GM21367 (cell line): ENCODE measurements around the gene WDR75.

ENCODE experiments used
- ATAC-seq: cut with Tn5 transposase; IDR thresholded peaks from one replicate; pipeline ENCODE4 v1.9.1; 2021; ENCODE audit not compliant: unreplicated experiment

WDR75 gene

GRCh38 chr2:189492451-189492850, 51.2 kb downstream of the WDR75 start:
- ATAC-seq, result no peak

- ATAC-seq, result no peak
These were observed 56.9 kb downstream of the WDR75 start for GRCh38 chr2:189498205-189498604.

- no peak for ATAC-seq
These were observed 57.9 kb downstream of the WDR75 start for GRCh38 chr2:189499137-189499536.

DNA sequence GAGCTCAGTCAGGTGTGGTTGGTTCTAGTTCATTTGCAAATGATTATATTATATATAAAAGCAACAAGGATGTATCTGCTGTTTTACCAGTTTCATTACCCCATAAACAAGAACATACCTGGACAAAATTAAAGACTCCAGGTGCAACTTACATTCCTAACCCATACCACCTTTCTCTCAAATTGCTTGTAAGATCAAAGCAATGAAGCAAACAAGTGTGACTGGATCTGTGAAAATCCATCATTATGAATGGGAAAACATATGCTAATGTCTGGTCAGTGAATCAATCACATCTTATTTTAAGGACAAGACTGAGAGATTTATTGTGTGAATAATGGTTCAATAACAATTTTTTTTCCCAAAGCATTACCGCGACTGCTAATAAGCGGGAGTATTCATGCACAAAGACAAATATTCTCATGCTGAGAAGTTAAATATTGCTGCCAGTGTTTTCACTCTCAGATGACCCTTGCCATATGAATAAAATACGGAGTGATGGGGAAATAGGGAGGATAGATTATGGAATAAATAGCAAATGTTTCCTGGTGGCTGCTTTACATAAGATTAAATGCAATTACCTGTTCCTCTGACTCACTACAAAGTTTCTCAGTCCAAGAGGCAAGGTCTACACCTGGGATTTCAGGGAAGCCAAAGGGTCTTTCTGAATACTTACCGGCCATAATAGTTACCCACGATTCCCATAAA, 59.3 kb downstream of the WDR75 start:
- ATAC-seq, result no peak

DNA sequence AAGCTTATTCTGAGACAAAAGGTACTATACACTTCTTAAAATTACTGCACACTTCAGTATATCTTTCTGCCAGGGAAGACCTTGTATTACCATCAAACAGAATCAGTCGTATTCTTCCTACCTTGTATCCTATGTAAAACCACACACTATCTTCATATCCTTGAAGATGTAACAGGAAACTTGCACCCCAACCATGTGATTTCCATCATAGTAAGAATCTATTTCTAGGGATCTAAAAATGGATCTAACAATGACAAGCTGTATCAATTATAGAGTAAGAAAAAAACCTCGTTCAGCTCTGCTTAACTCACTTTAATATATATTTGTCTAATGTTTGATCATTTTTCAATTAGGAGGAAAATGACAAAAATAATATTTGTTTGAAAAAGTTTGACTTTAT, 60.2 kb downstream of the WDR75 start:
- no peak for ATAC-seq

- no peak for ATAC-seq
These were observed 61.4 kb downstream of the WDR75 start for GRCh38 chr2:189502714-189503113.

DNA sequence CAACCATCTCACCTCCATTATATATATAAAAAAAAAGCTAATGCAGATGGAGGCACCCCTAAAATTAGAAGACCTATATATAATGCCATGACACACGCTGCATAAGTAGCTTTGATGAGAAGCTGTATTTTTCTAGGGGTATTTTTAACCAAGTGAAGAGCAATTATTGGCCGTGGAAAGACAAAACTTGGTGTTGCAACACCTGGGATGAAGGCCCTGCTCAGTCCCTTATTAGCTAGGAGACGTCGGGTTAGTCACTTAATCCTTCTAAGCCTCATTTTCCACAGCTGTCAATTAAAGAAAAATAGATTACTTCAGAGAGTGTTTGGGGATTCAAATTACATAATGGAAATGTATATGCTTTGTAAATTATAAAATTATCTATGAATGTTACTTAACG, 63.0 kb downstream of the WDR75 start:
- ATAC-seq, result no peak

DNA sequence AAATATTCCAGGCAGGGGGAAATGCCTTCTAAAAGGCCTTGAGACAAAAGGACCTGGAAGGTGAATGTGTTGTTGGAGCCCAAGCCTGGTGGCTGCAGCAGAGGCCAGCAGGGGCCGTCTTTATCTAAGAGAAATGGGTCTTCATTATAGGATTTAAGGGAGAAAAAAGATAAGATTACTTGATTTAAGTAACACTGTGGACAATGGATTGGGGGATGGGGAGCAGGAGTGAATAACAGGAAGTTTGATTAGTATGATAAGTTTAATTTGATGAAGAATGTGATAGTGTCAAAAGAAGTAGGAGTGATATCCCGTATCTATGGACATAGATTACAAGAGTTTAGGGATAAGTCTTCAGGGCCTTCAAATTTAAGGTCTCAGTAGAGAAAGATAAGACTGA, 64.2 kb downstream of the WDR75 start:
- ATAC-seq, result no peak

DNA sequence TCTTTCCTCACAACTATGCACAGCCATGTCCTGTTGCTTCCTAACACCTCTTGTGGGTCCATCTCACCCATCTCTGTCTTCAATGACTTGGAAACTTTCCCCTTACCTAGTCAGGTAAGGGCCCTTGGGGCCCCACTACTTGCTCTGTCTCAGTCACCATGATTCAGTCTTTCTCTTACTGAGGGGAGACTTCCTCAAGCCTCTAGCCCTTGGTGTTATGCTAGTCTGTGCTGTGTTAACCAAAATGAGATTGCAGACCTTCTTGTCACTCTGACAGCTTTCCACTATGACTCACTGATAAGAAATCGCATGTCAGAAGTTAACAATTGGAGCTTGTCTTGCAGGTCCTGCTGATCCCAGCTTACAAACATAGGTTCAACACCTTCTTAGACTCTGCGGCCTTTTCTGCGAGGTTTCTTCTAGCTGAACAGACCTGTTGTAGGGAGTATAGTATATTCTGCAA, 65.3 kb downstream of the WDR75 start:
- no peak for ATAC-seq

DNA sequence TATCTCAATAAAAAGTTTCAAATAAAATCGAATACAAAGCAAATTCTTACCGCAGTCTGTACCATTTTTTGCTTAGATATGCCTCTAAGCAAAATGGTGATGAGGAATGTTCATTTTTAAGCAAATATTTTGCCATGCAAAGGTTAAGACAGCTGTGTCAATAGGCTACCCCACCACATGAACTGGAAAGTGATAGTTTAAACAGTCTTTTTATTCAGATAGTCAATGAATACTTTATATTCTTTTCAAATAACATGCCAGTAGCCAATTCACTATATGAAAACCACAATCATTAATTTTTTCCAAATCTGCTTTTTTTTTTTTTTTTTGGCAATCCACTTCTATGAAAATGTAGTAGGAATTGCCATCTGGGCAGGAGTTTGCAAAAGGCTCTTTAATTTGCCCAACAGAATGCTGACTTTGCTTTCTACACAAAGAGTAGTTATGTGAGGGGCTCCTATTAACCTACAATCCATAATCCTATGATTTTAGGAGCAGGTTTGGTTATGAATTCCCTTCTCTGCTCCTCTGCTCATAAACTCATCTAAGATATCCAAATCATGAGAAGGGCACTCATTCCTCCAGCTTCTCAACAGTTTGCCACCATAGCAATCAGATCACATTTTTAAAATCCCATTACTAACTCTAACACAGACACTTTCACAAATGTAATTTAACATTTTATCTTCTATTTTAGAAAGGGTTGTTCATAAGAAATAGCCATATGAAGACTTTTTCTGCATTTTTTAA, 70.1 kb downstream of the WDR75 start:
- no peak for ATAC-seq

DNA sequence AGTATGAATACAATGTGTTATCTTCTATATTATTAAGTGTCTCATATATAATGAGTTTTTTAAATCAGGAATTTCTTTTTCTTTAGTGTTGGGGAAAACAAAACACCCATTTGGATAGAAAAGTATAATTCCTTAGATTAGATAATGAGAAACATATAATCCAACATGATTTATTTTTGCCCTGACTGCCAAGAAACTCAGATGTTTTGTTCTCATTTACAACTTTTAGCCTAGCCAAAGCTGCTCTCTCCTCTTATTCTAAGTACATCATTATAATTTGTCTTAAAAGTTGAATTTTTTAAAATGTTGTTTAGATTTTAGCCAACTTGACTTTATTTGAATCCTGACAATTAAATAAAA, 70.7 kb downstream of the WDR75 start:
- ATAC-seq, result no peak

DNA sequence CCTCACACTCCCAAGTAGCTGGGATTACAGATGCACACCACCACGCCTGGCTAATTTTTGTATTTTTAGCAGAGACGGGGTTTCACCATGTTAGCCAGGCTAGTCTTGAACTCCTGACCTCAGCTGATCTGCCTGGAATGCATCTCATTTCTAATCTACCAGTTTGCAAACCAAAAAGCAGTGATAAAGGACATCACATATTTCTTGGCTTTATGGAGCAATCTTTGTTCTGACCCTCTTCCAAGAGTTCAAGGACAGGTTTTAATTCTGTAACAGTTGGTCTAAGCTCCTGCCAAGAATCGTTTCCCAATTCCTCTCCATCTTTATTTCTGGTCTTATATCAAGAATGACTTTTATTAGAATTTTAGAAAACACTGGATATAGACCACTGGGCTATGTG, 71.6 kb downstream of the WDR75 start:
- no peak for ATAC-seq

GRCh38 chr2:189514104-189514503, 72.8 kb downstream of the WDR75 start:
- ATAC-seq, result no peak

DNA sequence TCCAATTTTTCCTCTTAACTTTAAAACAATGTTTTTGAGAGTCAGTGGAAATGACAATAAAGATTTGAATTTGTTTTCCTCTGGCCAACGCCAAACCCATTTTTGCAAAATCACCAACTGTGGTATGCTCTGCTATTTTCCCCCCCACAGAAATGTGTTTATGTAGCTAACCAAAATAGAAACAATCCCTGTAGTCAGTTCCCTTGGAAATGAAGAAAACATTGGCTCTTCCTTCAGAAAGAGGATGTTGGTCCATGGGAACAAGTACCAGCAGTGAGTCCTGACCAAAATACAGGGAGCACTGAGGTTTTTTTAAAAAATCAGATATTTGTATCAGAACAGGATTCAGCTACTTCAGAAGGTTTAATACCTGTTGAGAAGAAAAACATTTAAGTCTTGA, 74.0 kb downstream of the WDR75 start:
- ATAC-seq, result no peak

- ATAC-seq, result no peak
These were observed 75.3 kb downstream of the WDR75 start for GRCh38 chr2:189516546-189516945.

DNA sequence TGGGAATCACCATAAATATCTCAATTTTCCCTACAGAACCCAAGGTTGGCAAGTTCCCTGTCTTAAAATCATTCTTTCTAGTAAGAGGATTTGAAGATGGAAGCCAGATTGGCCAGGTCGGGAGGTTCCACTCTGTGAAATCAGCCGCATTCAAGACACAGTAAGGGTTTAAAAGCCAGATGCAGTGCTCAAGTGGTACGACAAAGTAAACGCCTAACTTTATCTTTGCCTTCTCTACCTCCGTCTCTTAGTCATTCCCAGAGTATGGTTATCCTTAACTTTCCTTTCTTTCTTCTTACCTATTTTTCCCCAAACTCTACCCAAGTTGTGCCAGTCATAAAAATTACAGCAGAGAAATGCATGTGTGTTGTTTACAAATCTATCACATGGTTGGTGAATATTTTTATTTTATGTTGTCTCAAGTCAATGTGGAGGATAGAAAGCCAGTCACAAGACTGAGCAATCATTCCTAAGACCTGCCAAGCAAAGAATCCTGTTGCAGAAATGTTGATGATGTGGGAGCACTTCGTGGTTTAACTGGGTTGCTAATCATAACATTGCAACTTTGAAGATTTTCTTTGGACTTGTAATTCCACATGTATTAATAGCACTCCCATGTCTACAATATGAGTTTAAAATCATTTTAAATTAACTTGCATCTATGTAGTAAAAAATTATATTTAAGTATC, 76.7 kb downstream of the WDR75 start:
- ATAC-seq, result no peak

GRCh38 chr2:189519631-189520387, 78.5 kb downstream of the WDR75 start:
- ATAC-seq, result no peak

DNA sequence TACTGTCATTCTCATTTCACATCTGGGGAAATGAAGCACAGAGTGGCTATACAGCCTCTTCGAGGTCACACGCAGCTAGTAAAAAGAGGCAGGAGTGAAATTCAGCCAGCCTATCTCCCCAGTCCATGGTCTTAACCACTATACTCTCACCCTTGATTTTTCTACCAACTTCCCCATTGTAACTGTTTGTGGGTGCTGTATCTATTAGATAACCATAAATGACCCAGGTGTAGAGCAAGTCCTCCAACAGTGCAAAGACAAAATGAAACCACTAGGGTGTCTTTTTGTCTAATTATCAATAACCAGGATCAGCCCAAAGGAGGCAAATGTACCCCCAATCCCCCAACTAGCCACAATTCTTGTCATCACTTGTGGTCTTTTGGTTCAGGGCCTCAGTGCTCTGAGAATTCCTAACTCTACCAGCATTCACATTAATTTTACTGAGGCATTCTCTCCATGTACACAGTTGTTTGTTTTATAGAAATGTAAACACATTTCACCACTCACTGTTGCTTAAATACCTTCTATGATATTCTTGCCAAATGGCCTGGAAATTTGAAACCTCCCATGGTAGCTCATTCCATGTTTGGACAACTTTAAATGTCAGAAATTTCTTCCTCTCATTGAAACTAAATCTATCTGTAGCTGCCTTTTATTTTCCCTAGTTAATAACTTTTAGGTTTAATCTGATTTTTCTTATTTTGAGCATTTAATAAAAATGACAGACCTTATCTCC, 80.6 kb downstream of the WDR75 start:
- no peak for ATAC-seq

GRCh38 chr2:189522435-189523151, 81.3 kb downstream of the WDR75 start:
- ATAC-seq, result no peak

DNA sequence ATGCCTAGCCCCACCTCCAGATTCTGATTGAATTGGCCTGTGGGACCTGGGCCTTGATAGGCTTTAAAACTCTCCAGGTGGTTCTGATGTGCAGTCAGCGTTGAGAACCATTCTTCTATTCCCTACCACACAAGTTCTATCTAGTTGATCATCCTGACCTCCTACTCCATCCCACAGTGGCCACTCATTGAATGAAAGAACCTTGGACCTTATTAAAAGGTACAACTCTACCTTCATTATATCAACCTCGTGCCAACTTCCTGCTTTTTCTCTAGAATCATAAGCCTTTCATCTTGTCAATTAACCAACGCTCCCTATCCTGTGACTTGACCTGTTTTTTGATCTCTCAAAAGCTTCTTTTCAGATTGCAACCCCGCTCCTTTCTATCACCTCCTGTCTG, 83.5 kb downstream of the WDR75 start:
- no peak for ATAC-seq
